Gastrocnemius medialis (tissue), 4 donors: Measurements from ENCODE around the gene SORCS1.

Experiments used
- POLR2A ChIP-seq, 2 donors: fragments of 450-650 bp; IDR thresholded peaks; one replicate each; pipeline ENCODE4 v1.6.1; 2017; ENCODE audit warnings: antibody characterized with exemption in 2 of 2, mild to moderate bottlenecking in 2 of 2, moderate library complexity in 2 of 2
- TF ChIP-seq, protein P1 (sequence below), 5 experiments: fragments of 450-650 bp in 3 of 5; fragments of 200-600 bp in 2 of 5; sonication (generic) in 2 of 5; IDR thresholded peaks in 4 of 5; conservative IDR thresholded peaks in 1 of 5; 1 replicate in 4 of 5; 2 replicates in 1 of 5; pipeline ENCODE4 v1.5.1; 2016 to 2019; ENCODE audit warnings: antibody characterized with exemption in 5 of 5, mild to moderate bottlenecking in 3 of 5, moderate library complexity in 3 of 5

DNA sequence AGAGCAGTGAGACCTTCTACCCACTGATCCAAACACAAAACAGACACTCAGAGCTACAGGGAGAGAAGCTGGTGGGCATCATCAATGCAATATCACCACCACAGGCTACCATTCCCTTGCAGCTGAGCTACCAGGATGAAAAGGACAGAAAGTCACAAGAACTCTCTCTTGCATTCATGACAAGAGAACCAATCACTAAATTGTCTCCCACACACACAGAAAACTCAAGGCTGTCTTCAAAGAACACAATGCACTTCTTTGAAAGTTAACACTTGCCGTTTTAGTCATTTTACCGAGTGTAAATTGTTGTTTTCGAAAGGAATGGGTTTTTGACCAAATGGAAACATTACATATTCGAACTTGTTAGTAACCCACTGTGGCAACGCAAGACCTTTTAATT, 626.6 kb downstream of the SORCS1 start:
- TF ChIP-seq, protein P1, sequence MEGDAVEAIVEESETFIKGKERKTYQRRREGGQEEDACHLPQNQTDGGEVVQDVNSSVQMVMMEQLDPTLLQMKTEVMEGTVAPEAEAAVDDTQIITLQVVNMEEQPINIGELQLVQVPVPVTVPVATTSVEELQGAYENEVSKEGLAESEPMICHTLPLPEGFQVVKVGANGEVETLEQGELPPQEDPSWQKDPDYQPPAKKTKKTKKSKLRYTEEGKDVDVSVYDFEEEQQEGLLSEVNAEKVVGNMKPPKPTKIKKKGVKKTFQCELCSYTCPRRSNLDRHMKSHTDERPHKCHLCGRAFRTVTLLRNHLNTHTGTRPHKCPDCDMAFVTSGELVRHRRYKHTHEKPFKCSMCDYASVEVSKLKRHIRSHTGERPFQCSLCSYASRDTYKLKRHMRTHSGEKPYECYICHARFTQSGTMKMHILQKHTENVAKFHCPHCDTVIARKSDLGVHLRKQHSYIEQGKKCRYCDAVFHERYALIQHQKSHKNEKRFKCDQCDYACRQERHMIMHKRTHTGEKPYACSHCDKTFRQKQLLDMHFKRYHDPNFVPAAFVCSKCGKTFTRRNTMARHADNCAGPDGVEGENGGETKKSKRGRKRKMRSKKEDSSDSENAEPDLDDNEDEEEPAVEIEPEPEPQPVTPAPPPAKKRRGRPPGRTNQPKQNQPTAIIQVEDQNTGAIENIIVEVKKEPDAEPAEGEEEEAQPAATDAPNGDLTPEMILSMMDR (IDR thresholded peaks at IDR 0.05 in 4 of 5, conservative IDR thresholded peaks at IDR 0.05 in 1 of 5), result no peak
- no peak for TF ChIP-seq POLR2A (IDR thresholded peaks at IDR 0.05)
